ENCODE results near the gene TGM3.

Gene TGM3

GRCh38 chr20:2289475-2289874 lies 6.3 kb upstream of the TGM3 start:
- Histone ChIP-seq H3K27me3 (replicated peaks) (no peaks in the 10 kb centered on the region), H3K4me3 (ENCODE audit: low read depth, low read length) (no peak overlapping the region), H3K27ac (no peak overlapping the region), H3K36me3 (replicated peaks) (no peaks in the 10 kb centered on the region)
- DNase-seq: no peak
- in situ Hi-C loops (cut with HindIII; ENCODE audit: low pct_ligation_motif_present, low sequenced_read_pairs): no loop called here
- no peak for TF ChIP-seq CTCF (IDR thresholded peaks at IDR 0.05; ENCODE audit: low read depth, low read length, missing control alignments)

GRCh38 chr20:2290486-2290885 lies 5.3 kb upstream of the TGM3 start:
- no peak for DNase-seq
- Histone ChIP-seq H3K27ac (no peak overlapping the region), H3K27me3 (replicated peaks) (no peaks in the 10 kb centered on the region), H3K4me3 (ENCODE audit: low read depth, low read length) (no peak overlapping the region), H3K36me3 (replicated peaks) (no peaks in the 10 kb centered on the region)
- TF ChIP-seq CTCF (IDR thresholded peaks at IDR 0.05; ENCODE audit: low read depth, low read length, missing control alignments): no peak
- in situ Hi-C loops (cut with HindIII; ENCODE audit: low pct_ligation_motif_present, low sequenced_read_pairs): no loop called here

GRCh38 chr20:2292416-2293110 lies 3.2 kb upstream of the TGM3 start:
- no peak overlapping the region for H3K4me3 ChIP-seq (ENCODE audit: low read depth, low read length)
- H3K27ac ChIP-seq: no peak overlapping the region
- in situ Hi-C loops (cut with HindIII; ENCODE audit: low pct_ligation_motif_present, low sequenced_read_pairs): no loop called here
- no peak for TF ChIP-seq CTCF (IDR thresholded peaks at IDR 0.05; ENCODE audit: low read depth, low read length, missing control alignments)
- no peaks in the 10 kb centered on the region for H3K36me3 ChIP-seq (replicated peaks)
- DNase-seq: no peak
- H3K27me3 ChIP-seq (replicated peaks): no peaks in the 10 kb centered on the region

- no peak overlapping the region for H3K27ac ChIP-seq
- H3K4me3 ChIP-seq (ENCODE audit: low read depth, low read length): no peak overlapping the region
- in situ Hi-C loops (cut with HindIII; ENCODE audit: low pct_ligation_motif_present, low sequenced_read_pairs): no loop called here
- DNase-seq: no peak
- TF ChIP-seq CTCF (IDR thresholded peaks at IDR 0.05; ENCODE audit: low read depth, low read length, missing control alignments): no peak
- H3K36me3 ChIP-seq (replicated peaks): no peaks in the 10 kb centered on the region
- H3K27me3 ChIP-seq (replicated peaks): no peaks in the 10 kb centered on the region
Measured at GRCh38 chr20:2293486-2293885, 2.3 kb upstream of the TGM3 start.

GRCh38 chr20:2293971-2294370 lies 1.8 kb upstream of the TGM3 start:
- Histone ChIP-seq H3K27me3 (replicated peaks) (no peaks in the 10 kb centered on the region), H3K27ac (no peak overlapping the region), H3K4me3 (ENCODE audit: low read depth, low read length) (no peak overlapping the region), H3K36me3 (replicated peaks) (no peaks in the 10 kb centered on the region)
- no peak for DNase-seq
- in situ Hi-C loops (cut with HindIII; ENCODE audit: low pct_ligation_motif_present, low sequenced_read_pairs): no loop called here
- no peak for TF ChIP-seq CTCF (IDR thresholded peaks at IDR 0.05; ENCODE audit: low read depth, low read length, missing control alignments)

- DNase-seq: no peak
- Histone ChIP-seq H3K36me3 (replicated peaks) (no peaks in the 10 kb centered on the region), H3K4me3 (ENCODE audit: low read depth, low read length) (no peak overlapping the region), H3K27me3 (replicated peaks) (no peaks in the 10 kb centered on the region), H3K27ac (no peak overlapping the region)
- in situ Hi-C loops (cut with HindIII; ENCODE audit: low pct_ligation_motif_present, low sequenced_read_pairs): no loop called here
- no peak for TF ChIP-seq CTCF (IDR thresholded peaks at IDR 0.05; ENCODE audit: low read depth, low read length, missing control alignments)
Measured at GRCh38 chr20:2295286-2295685, 515 bp upstream of the TGM3 start.
